Measurements from ENCODE around the gene TENM4. TPM values are rescaled to one million over a fixed set of nuclear protein-coding genes. Genes with fewer than 3 reads are reported as not detected.

TENM4 gene
- total RNA-seq, 1 donor from 2014 or later = 5.1 TPM

GRCh38 chr11:79232346-79232745, 208.5 kb downstream of the TENM4 start:
- Histone ChIP-seq H3K79me2 (ENCODE audit: low read depth) (no peaks in the 10 kb centered on the region), H3K4me1 (peaks cover 11% of the 10 kb centered on the region), H4K20me1 (ENCODE audit: low read depth) (no peaks in the 10 kb centered on the region), H2AFZ (replicated peaks) (no peak overlapping the region), H3K36me3 (no peaks in the 10 kb centered on the region), H3K27ac (no peak overlapping the region), H3F3A (ENCODE audit: low read depth) (peaks cover 13% of the 10 kb centered on the region), H3K4me2 (no peak overlapping the region), H3K4me3 (no peak overlapping the region), H3K27me3 (no peaks in the 10 kb centered on the region), H3K9me3 (ENCODE audit: low read depth) (no peaks in the 10 kb centered on the region), H3K9ac (no peak overlapping the region)
- no peak for DNase-seq (ENCODE audit: low spot score)
- no peaks in the 10 kb centered on the region for H3K9me3 Mint-ChIP-seq
- no peak for TF ChIP-seq EZH2 (IDR thresholded peaks at IDR 0.05)
- no peak for TF ChIP-seq EZH2phosphoT487 (IDR thresholded peaks at IDR 0.05)
- no peak for TF ChIP-seq CTCF (IDR thresholded peaks at IDR 0.05)
- H3K27me3 Mint-ChIP-seq (ENCODE audit: insufficient read depth, low read depth) = no peaks in the 10 kb centered on the region
- no peaks in the 10 kb centered on the region for H3K36me3 Mint-ChIP-seq
- H3K4me1 Mint-ChIP-seq = peaks cover 31% of the 10 kb centered on the region
- H3K4me3 Mint-ChIP-seq = no peak overlapping the region
- no peak overlapping the region for H3K27ac Mint-ChIP-seq

GRCh38 chr11:79229047-79229446, 211.8 kb downstream of the TENM4 start:
- Histone ChIP-seq H3K9ac (no peak overlapping the region), H4K20me1 (ENCODE audit: low read depth) (no peaks in the 10 kb centered on the region), H3K9me3 (ENCODE audit: low read depth) (no peaks in the 10 kb centered on the region), H3K4me3 (no peak overlapping the region), H3K79me2 (ENCODE audit: low read depth) (no peaks in the 10 kb centered on the region), H3K36me3 (no peaks in the 10 kb centered on the region), H2AFZ (replicated peaks) (no peak overlapping the region), H3K27ac (no peak overlapping the region), H3F3A (ENCODE audit: low read depth) (peaks cover 14% of the 10 kb centered on the region), H3K27me3 (no peaks in the 10 kb centered on the region), H3K4me2 (no peak overlapping the region), H3K4me1 (peaks cover 21% of the 10 kb centered on the region)
- H3K27ac Mint-ChIP-seq = no peak overlapping the region
- H3K4me1 Mint-ChIP-seq = peaks cover 30% of the 10 kb centered on the region
- no peaks in the 10 kb centered on the region for H3K36me3 Mint-ChIP-seq
- peaks cover 3% of the 10 kb centered on the region for H3K9me3 Mint-ChIP-seq
- no peak for DNase-seq (ENCODE audit: low spot score)
- TF ChIP-seq EZH2 (IDR thresholded peaks at IDR 0.05) (no peak), CTCF (IDR thresholded peaks at IDR 0.05) (no peak), EZH2phosphoT487 (IDR thresholded peaks at IDR 0.05) (no peak)
- peaks cover 6% of the 10 kb centered on the region for H3K27me3 Mint-ChIP-seq (ENCODE audit: insufficient read depth, low read depth)
- no peak overlapping the region for H3K4me3 Mint-ChIP-seq

GRCh38 chr11:79227767-79228755, 212.8 kb downstream of the TENM4 start:
- Histone ChIP-seq H3K79me2 (ENCODE audit: low read depth) (no peaks in the 10 kb centered on the region), H3F3A (ENCODE audit: low read depth) (peaks cover 14% of the 10 kb centered on the region), H3K27me3 (no peaks in the 10 kb centered on the region), H4K20me1 (ENCODE audit: low read depth) (no peaks in the 10 kb centered on the region), H3K4me3 (no peak overlapping the region), H3K27ac (no peak overlapping the region), H3K4me2 (peak overlapping the region; percentile 27), H2AFZ (replicated peaks) (no peak overlapping the region), H3K4me1 (peaks cover 21% of the 10 kb centered on the region), H3K36me3 (no peaks in the 10 kb centered on the region), H3K9me3 (ENCODE audit: low read depth) (no peaks in the 10 kb centered on the region), H3K9ac (no peak overlapping the region)
- Mint-ChIP-seq H3K4me1 (peaks cover 30% of the 10 kb centered on the region), H3K9me3 (peaks cover 3% of the 10 kb centered on the region), H3K36me3 (no peaks in the 10 kb centered on the region), H3K27ac (no peak overlapping the region), H3K27me3 (ENCODE audit: insufficient read depth, low read depth) (peaks cover 6% of the 10 kb centered on the region), H3K4me3 (no peak overlapping the region)
- peak; percentile 41 for DNase-seq (ENCODE audit: low spot score)
- TF ChIP-seq EZH2phosphoT487 (IDR thresholded peaks at IDR 0.05) (no peak), EZH2 (IDR thresholded peaks at IDR 0.05) (no peak), CTCF (IDR thresholded peaks at IDR 0.05) (peak; percentile 12)

Data from neural progenitor cell (in vitro differentiated cells).